Measurements from ENCODE around the gene APBA2.

GRCh38 chr15:29053661-29054131, 167.9 kb downstream of the APBA2 start:
- no peak for TF ChIP-seq CTCF (IDR thresholded peaks at IDR 0.05)
- TF ChIP-seq POLR2A (IDR thresholded peaks at IDR 0.05) = no peak
